HG03442 (cell line): ENCODE measurements around the gene SYT13.

Source experiments
- ATAC-seq: cut with Tn5 transposase; IDR thresholded peaks from one replicate; pipeline ENCODE4 v1.9.1; 2021; ENCODE audit warnings: mild to moderate bottlenecking, moderate library complexity; ENCODE audit not compliant: unreplicated experiment

Gene SYT13

DNA sequence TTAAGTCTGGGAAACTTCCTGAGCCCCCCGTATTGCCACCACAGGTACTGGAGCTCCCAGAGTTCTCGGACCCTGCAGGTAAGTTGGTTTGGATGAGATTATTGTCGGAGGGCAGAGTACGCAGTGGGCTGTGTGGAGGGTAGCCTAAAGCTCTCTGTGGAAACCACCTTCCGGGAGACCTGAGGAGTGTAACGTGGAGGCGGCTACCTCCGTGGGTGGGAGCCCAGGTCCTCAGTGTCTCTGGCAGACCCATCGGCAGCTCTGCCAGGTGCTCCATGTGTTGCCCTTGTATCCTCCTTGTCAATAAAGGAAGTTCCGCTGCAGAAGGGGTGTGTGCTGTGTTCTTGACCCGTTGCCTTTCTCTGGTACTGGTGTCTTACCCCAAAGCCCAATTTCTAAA, 61.4 kb downstream of the SYT13 start:
- ATAC-seq: no peak

DNA sequence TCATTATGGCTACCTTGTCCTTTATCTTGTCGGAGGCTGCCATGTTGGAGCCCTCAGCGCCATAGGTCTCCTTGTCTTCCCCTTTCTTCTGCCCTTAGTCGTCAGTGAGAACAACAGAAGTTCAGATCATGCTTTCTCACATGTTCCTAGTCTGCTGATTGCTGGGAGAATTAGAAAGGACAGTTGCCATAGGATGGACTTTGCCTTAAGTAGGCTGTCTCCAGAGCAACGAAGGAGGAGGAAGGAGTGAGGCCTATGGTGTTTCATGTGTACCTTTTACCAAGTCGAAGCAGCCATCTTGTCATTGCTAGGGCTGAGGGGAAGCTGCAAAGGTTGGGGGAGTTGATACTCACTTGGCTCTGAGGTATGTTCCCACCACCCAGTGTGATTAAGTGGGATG, 62.6 kb downstream of the SYT13 start:
- ATAC-seq: no peak

DNA sequence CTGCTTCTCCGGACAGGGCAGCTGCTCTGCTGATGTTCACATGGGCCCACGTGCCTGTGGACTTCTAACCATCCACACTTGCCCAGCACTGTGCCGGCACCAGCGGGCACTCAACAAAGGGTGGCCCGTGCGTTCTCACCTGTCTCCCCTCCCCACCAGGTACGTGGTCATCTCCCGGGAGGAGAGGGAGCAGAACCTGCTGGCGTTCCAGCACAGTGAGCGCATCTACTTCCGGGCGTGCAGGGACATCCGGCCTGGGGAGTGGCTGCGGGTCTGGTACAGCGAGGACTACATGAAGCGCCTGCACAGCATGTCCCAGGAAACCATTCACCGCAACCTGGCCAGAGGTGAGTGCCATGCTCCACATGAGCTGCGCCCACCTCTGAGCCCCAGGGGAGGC, 66.7 kb downstream of the SYT13 start:
- ATAC-seq: no peak

DNA sequence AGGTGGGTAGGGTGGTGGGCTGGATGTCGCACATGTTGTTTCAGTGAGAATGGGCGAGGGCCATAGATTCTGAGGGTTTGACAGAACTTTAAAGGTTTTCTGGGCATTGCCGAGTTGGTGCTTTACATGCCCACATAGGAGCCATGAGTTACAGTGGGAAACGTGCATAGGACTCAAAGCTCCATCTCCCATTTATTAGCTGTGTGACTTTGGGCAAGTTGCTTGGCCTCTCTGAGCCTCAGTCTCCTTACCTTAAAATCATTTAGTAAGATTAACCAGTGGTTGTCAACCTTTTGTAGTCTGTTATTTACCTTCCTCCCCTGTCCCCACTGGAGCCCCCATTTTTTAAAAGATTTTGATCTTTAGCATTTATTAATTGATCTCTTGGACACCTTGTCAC, 67.4 kb downstream of the SYT13 start:
- ATAC-seq: no peak

DNA sequence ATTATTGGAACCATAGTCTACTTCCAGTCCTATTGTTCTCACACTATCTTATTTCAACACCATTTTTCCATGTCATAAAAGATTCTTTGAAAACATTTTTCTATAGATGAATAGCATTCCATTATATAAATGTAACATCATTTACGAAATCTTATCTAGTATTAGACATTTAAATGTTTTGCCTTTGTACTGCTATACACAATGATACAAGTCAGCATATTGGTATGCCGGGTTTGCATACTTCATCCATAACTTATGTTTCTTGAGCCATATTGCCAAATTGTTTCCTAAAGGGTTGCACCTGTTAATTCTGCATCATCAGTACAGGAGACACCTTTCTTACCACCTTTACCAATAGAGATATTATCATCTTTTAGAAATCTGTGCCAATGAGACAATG, 68.2 kb downstream of the SYT13 start:
- no peak for ATAC-seq

GRCh38 chr11:45216901-45217300, 69.2 kb downstream of the SYT13 start:
- ATAC-seq: no peak

GRCh38 chr11:45216031-45216430, 70.1 kb downstream of the SYT13 start:
- no peak for ATAC-seq

DNA sequence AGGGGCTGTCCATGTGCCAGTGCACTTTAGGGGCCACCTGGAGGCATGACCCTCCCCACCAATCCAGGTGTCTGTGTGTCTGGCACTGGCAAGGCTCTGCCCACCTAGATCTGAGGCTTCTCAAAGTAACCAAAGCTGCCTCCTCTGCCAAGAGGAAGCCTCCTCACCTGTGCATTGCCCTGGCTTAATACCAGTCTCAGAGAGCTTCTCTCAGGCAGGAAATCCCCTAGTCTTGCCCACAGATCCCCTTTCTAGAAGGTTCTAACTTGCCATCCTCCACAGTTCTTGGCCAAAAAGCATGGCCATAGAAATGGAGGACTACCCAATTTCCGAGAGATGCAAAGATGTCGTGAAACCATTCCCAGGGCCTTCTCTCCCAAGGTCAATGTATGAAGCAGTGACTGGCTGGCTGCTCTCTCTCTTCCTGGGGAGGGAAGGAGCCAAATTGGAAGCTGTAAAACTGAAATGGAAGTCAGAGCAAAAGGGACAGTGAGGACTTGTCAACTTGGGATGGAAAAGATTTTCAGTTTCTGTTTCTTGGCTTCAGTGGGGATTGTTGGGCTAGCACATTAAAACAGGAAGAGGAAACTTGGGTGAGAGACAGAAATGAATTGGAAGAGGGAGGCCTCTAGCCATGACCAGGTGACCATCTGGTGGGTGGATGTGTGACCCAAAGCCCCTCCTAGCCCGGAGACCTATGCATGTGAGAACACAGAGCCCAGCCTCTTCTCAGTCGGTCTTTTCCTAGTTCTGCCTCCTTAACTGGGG, 70.9 kb downstream of the SYT13 start:
- ATAC-seq: no peak

- ATAC-seq: no peak
Observed at GRCh38 chr11:45213717-45214116, 72.4 kb downstream of the SYT13 start.

DNA sequence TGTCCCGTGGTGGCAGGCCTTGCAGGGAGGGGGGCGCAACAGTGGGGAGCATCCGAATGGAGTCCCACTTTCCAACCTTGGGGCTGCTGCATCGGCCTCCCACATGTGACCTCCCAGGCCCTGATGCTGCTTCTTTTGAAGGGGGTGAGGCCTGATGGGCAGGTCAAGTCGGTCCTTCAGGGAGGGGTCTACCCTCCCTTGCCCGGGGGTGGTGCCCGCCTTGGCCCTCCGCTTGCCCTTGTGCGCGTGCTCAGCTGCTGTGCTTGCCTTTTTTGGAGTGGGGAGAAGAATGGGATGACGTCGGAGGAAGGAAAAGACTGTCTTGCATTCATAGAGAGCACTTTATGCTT, 72.8 kb downstream of the SYT13 start:
- no peak for ATAC-seq

- no peak for ATAC-seq
Observed at GRCh38 chr11:45212566-45213315, 73.4 kb downstream of the SYT13 start.

DNA sequence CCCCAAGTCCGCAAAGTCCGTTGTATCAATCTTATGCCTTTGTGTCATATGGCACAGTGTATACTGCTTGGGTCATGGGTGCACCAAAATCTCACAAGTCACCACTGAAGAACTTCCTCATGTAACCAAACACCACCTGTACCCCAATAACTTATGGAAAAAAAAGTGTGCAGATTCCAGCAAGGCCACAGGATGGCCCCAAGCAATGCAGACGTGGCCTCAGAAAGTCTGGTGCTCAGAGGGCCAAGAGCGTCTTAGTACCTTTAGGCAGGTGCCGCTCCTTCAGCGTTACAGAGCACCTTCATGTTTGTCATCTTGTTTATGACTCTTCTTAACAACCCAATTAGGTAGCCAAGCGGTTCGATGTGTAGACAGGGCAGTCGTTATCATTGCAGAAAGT, 74.4 kb downstream of the SYT13 start:
- no peak for ATAC-seq

DNA sequence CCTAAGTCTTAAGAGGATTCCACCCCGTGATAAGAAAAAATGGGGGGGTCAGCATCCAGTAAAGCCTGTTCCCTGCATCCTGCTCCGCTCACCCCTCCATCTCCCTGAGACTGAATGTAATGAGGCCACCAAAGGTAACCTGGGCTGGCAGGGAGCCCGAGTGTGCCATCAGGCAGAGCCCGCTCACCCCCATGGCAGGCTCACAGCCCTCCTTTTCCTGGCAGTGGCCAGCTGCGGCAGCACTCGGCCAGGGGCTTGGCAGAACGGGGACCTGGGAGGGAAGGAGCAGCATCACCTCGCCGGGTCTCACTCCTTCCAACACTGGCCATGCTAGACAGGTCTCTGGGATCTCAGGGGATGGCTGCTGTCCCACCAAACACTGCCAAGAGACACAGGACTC, 75.3 kb downstream of the SYT13 start:
- ATAC-seq: no peak

GRCh38 chr11:45209891-45210699, 76.0 kb downstream of the SYT13 start:
- no peak for ATAC-seq

DNA sequence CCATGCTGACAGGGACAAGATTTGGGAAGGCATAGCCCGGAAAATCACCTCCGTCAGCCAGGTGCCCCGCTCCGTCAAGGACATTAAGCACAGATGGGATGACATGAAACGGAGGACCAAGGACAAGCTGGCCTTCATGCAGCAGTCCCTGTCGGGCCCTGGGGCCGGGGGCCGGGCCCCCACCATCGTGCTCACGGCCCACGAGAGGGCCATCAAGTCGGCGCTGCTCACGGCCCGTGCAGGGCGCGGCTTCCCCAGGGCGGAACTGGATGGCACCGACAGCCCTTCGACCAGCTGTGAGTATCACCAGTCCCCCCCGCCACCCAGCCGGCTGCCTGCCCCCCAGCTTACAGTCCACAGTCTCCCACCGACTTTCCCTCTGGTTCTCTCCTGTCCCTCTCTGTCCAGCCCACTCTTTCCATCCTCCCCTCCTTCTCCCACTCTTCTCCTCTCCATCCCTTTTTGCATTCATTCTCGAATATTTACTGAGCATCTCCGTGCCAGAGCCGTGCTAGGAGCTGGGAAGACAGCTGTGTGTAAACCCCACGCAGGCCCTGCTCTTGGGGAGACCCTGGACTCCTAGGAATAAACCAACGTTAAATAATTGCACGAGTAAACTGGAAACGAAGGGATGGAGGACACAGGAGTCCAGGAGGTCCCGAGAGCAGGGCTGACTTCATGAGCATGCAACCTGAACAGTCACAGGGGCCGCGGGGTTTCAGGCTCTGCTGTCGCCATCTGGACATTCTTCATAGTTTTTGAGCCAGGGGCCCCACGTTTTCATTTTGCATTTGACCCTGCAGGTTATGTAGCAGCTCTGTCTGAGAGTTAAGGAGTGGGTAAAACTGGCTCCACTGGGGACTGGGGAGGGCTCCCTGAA, 76.9 kb downstream of the SYT13 start:
- no peak for ATAC-seq

- ATAC-seq: no peak
Observed at GRCh38 chr11:45208135-45208534, 78.0 kb downstream of the SYT13 start.

DNA sequence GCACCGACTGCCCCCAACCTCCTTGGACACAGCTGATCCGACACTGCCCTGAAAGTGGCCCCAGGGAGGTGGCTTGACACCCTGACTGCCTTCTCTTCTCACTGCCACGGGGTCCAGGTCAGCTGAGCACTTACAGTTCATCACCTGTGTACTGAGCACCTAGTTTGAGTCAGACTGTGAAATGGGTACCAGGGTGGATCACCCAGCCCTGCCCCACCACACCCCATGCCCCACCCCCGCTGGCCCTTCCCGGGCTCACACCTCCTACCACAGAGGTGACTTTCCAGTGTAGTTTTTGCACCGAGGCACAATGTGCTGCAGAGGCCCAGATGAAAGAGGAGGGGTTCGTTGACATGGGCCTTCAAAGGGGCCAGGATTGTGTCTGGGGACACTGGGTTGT, 80.2 kb downstream of the SYT13 start:
- no peak for ATAC-seq

GRCh38 chr11:45204761-45205160, 81.4 kb downstream of the SYT13 start:
- no peak for ATAC-seq

DNA sequence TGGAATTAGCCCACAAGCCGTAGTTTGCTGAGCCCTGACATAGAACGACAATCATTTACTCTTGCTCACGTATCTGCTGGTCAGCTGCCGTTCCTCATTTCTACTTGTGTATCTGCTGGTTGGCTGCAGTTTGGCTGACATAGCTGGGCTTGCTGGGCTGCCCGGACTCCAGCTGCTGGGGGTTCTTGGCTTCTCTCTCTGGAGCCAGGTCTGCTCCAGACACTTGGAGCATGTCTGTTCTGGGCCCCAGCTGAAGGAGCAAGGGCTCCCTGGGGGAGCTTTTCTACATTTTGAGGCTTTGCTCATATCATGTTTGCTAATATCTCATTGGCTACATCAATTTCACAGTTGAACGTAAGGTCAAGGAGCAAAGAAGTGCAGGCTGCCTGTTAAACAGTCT, 92.4 kb downstream of the SYT13 start:
- no peak for ATAC-seq
